Neural cell (in vitro differentiated cells): Measurements from ENCODE around the gene ELOA. TPM values are rescaled to one million over a fixed set of nuclear protein-coding genes. Genes with fewer than 3 reads are reported as not detected.

ENCODE experiments used
- H2AFZ ChIP-seq: fragments of 200-600, 300-800 bp; sonication (generic), shearing (Covaris generic); 2 replicates; pipeline ENCODE4 v1.6.0; 2014; ENCODE audit warnings: low read depth, mild to moderate bottlenecking, antibody characterized with exemption, low read length, moderate library complexity
- H3F3A ChIP-seq: fragments of 200-600 bp; shearing (Covaris generic); 2 replicates; pipeline ENCODE4 v1.6.1; 2016; ENCODE audit warnings: mild to moderate bottlenecking, moderate library complexity, mixed read lengths, antibody characterized with exemption, low read length; ENCODE audit not compliant: insufficient read depth, poor library complexity, severe bottlenecking
- H3K27ac ChIP-seq: fragments of 200-600, 300-800 bp; sonication (generic), shearing (Covaris generic); 2 replicates; pipeline ENCODE4 v1.5.1; 2014; ENCODE audit warnings: mild to moderate bottlenecking, low read length, moderate library complexity
- H3K27me3 ChIP-seq: fragments of 300-800, 200-600 bp; sonication (generic), shearing (Covaris generic); 2 replicates; pipeline ENCODE4 v1.6.0; 2014; ENCODE audit warnings: mild to moderate bottlenecking, low read depth, low read length, moderate library complexity; ENCODE audit not compliant: insufficient read depth
- H3K36me3 ChIP-seq: fragments of 300-800, 200-600 bp; sonication (generic), shearing (Covaris generic); 2 replicates; pipeline ENCODE4 v1.5.1; 2014; ENCODE audit warnings: mild to moderate bottlenecking, antibody characterized with exemption, low read length, moderate library complexity; ENCODE audit not compliant: insufficient read depth
- H3K4me2 ChIP-seq: fragments of 300-800, 200-600 bp; sonication (generic), shearing (Covaris generic); 2 replicates; pipeline ENCODE4 v1.6.0; 2014; ENCODE audit warnings: mild to moderate bottlenecking, low read length
- H3K4me3 ChIP-seq: fragments of 300-800, 200-600 bp; sonication (generic), shearing (Covaris generic); 2 replicates; pipeline ENCODE4 v1.5.1; 2014; ENCODE audit warnings: mild to moderate bottlenecking, low read length, moderate library complexity
- H3K79me2 ChIP-seq: fragments of 200-600 bp; shearing (Covaris generic); replicated peaks from 2 replicates; pipeline ENCODE4 v1.6.0; 2014; ENCODE audit warnings: mild to moderate bottlenecking, low read length, moderate library complexity; ENCODE audit not compliant: insufficient read depth
- H3K9ac ChIP-seq: fragments of 300-800, 200-600 bp; sonication (generic), shearing (Covaris generic); 2 replicates; pipeline ENCODE4 v1.6.1; 2016; ENCODE audit warnings: mild to moderate bottlenecking, low read length, mixed read lengths
- H3K9me2 ChIP-seq: fragments of 200-600 bp; shearing (Covaris generic); 2 replicates; pipeline ENCODE4 v1.6.1; 2016; ENCODE audit warnings: mild to moderate bottlenecking, low read length, mixed read lengths; ENCODE audit not compliant: insufficient read depth
- H3K9me3 ChIP-seq: fragments of 200-600, 300-800 bp; sonication (generic), shearing (Covaris generic); 2 replicates; pipeline ENCODE4 v1.6.1; 2016; ENCODE audit warnings: mild to moderate bottlenecking, mixed run types, low read length, moderate library complexity, mixed read lengths
- H4K20me1 ChIP-seq: fragments of 200-600 bp; shearing (Covaris generic); 2 replicates; pipeline ENCODE4 v1.6.1; 2016; ENCODE audit warnings: mild to moderate bottlenecking, mixed run types; ENCODE audit not compliant: insufficient read depth
- EP300 ChIP-seq: fragments of 450-650 bp; conservative IDR thresholded peaks from 2 replicates; pipeline ENCODE4 v1.6.1; 2014; ENCODE audit warnings: antibody characterized with exemption, mild to moderate bottlenecking, moderate library complexity; ENCODE audit not compliant: poor library complexity, severe bottlenecking
- EZH2 ChIP-seq: fragments of 200-600, 300-800 bp; shearing (Covaris generic), sonication (generic); IDR thresholded peaks from 2 replicates; pipeline ENCODE4 v1.6.1; 2014; ENCODE audit warnings: antibody characterized with exemption, low read length, borderline replicate concordance, mild to moderate bottlenecking; ENCODE audit not compliant: insufficient read depth, poor library complexity, severe bottlenecking
- MXI1 ChIP-seq: fragments of 450-650 bp; conservative IDR thresholded peaks from 2 replicates; pipeline ENCODE4 v1.6.1; 2014; ENCODE audit warnings: antibody characterized with exemption, mild to moderate bottlenecking; ENCODE audit not compliant: poor library complexity, severe bottlenecking
- POLR2AphosphoS5 ChIP-seq: IDR thresholded peaks from 2 replicates; pipeline ENCODE4 v1.6.1; 2012
- RAD21 ChIP-seq: fragments of 450-650 bp; conservative IDR thresholded peaks from 2 replicates; pipeline ENCODE4 v1.6.1; 2014; ENCODE audit warnings: antibody characterized with exemption, mild to moderate bottlenecking, moderate library complexity
- SMC3 ChIP-seq: fragments of 450-650 bp; conservative IDR thresholded peaks from 2 replicates; pipeline ENCODE4 v1.6.1; 2014; ENCODE audit warnings: antibody characterized with exemption, mild to moderate bottlenecking, moderate library complexity; ENCODE audit not compliant: poor library complexity
- TAF1 ChIP-seq: IDR thresholded peaks from 2 replicates; pipeline ENCODE4 v1.6.1; 2012; ENCODE audit warnings: low read depth
- polyA plus RNA-seq: library from polyadenylated mRNA; depleted of rRNA; stranded (reverse); fragments of >200 nt; gene quantifications from 2 replicates; pipeline ENCODE4 v1.2.3, GENCODE V29; 2014
- TF ChIP-seq, protein P1 (sequence below): fragments of 450-650 bp; IDR thresholded peaks from 2 replicates; pipeline ENCODE4 v1.5.1; 2014; ENCODE audit warnings: antibody characterized with exemption, mild to moderate bottlenecking, moderate library complexity; ENCODE audit not compliant: poor library complexity, severe bottlenecking
- TF ChIP-seq, protein P2 (sequence below): IDR thresholded peaks from 2 replicates; pipeline ENCODE4 v1.6.1; 2012; ENCODE audit warnings: borderline replicate concordance

Gene ELOA
- polyA plus RNA-seq, 1 donor from 2014 or later = 20.0 TPM

DNA sequence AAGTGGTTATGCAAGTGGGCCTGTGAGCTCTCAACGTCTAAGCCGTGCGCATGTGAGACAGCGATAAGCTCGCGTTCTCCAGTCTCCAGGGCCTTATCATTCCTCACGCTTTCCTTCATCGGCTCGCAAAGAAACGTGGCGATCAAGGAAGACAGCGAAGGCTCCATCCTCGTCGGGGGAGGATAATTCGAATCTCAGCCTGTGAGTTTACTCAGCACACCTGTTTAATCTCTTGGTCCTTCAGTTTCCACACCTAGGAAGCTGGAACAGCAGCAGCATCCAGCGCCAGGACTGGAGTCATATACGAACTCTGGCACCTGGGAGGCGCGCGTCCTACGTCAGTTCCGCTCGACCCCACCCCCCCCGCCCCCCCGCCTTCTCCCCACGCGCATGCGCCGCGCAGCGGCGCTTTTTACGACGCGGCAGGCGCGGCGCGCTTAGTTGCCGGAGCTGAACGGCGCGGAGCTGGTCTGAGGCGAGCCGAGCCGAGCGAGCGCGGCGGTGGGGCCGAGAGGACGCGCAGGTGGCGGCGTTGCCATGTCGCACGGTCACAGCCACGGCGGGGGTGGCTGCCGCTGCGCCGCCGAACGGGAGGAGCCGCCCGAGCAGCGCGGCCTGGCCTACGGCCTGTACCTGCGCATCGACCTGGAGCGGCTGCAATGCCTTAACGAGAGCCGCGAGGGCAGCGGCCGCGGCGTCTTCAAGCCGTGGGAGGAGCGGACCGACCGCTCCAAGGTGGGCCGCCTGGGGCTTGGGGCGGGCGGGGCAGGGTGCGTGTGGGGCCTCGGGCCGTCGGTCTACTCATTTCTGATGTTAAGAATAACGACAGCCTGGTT, 34.9 kb downstream of the ELOA start, which contains the start of gene PITHD1:
Gene PITHD1 (plus strand): TSS at position 440 of the 836 bp plus-strand sequence. CDS start 98 bp downstream, at position 538.
- Histone ChIP-seq H3K4me3 (peak within 1 kb of the TSS; percentile 80), H2AFZ (peak within 1 kb of the TSS; percentile 73), H3K36me3 (no peaks in the 10 kb centered on the region), H3K9me3 (no peaks in the 10 kb centered on the region), H3K4me2 (peak within 1 kb of the TSS; percentile 91), H3K9me2 (no peaks in the 10 kb centered on the region), H3F3A (no peaks in the 10 kb centered on the region), H3K79me2 (peaks cover 25% of the 10 kb centered on the region), H3K9ac (peak within 1 kb of the TSS; percentile 83), H4K20me1 (no peaks in the 10 kb centered on the region), H3K27ac (peak within 1 kb of the TSS; percentile 92), H3K27me3 (no peaks in the 10 kb centered on the region)
- peak; percentile 95 for TF ChIP-seq MXI1
- no peak for TF ChIP-seq TAF1
- no peak for TF ChIP-seq EZH2
- TF ChIP-seq POLR2AphosphoS5 = peak; percentile 97
- TF ChIP-seq, protein P1, sequence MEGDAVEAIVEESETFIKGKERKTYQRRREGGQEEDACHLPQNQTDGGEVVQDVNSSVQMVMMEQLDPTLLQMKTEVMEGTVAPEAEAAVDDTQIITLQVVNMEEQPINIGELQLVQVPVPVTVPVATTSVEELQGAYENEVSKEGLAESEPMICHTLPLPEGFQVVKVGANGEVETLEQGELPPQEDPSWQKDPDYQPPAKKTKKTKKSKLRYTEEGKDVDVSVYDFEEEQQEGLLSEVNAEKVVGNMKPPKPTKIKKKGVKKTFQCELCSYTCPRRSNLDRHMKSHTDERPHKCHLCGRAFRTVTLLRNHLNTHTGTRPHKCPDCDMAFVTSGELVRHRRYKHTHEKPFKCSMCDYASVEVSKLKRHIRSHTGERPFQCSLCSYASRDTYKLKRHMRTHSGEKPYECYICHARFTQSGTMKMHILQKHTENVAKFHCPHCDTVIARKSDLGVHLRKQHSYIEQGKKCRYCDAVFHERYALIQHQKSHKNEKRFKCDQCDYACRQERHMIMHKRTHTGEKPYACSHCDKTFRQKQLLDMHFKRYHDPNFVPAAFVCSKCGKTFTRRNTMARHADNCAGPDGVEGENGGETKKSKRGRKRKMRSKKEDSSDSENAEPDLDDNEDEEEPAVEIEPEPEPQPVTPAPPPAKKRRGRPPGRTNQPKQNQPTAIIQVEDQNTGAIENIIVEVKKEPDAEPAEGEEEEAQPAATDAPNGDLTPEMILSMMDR = no peak
- TF ChIP-seq EP300 = peak; percentile 35
- TF ChIP-seq SMC3 = peak; percentile 13
- TF ChIP-seq, protein P2, sequence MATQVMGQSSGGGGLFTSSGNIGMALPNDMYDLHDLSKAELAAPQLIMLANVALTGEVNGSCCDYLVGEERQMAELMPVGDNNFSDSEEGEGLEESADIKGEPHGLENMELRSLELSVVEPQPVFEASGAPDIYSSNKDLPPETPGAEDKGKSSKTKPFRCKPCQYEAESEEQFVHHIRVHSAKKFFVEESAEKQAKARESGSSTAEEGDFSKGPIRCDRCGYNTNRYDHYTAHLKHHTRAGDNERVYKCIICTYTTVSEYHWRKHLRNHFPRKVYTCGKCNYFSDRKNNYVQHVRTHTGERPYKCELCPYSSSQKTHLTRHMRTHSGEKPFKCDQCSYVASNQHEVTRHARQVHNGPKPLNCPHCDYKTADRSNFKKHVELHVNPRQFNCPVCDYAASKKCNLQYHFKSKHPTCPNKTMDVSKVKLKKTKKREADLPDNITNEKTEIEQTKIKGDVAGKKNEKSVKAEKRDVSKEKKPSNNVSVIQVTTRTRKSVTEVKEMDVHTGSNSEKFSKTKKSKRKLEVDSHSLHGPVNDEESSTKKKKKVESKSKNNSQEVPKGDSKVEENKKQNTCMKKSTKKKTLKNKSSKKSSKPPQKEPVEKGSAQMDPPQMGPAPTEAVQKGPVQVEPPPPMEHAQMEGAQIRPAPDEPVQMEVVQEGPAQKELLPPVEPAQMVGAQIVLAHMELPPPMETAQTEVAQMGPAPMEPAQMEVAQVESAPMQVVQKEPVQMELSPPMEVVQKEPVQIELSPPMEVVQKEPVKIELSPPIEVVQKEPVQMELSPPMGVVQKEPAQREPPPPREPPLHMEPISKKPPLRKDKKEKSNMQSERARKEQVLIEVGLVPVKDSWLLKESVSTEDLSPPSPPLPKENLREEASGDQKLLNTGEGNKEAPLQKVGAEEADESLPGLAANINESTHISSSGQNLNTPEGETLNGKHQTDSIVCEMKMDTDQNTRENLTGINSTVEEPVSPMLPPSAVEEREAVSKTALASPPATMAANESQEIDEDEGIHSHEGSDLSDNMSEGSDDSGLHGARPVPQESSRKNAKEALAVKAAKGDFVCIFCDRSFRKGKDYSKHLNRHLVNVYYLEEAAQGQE = peak; percentile 80
- peak; percentile 19 for TF ChIP-seq RAD21

DNA sequence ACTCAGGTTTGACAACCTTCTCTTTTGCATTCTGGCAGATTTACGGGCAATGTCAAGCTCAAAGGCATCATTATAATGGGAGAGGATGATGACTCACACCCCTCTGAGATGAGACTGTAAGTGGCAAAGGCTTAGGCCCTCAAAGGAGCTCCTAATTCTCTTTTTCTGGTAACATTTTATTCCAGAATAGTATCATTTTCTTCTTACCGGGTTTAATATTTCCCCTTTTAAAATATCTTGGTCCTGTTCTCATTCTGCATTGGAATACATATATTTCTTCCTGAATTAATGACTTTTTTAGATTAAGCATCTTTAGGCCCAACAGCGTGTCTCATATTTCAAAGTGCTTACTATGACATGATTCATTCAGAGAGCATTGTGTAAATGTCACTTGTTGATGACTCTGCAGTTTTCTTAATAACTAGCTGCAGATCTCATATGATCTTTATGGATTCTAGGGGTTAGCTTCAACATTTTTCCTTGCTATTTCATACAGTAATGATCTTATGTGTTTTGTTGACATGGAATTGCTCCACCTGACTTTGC, 36.6 kb downstream of the ELOA start:
- Histone ChIP-seq H3K9me3 (no peaks in the 10 kb centered on the region), H3K4me2 (no peak overlapping the region), H2AFZ (no peak overlapping the region), H3K79me2 (peaks cover 25% of the 10 kb centered on the region), H3F3A (no peaks in the 10 kb centered on the region), H4K20me1 (no peaks in the 10 kb centered on the region), H3K4me3 (peak overlapping the region; percentile 80), H3K27me3 (no peaks in the 10 kb centered on the region), H3K9me2 (no peaks in the 10 kb centered on the region), H3K36me3 (no peaks in the 10 kb centered on the region), H3K27ac (no peak overlapping the region), H3K9ac (no peak overlapping the region)
- TF ChIP-seq RAD21 (no peak), SMC3 (no peak), EZH2 (no peak), POLR2AphosphoS5 (no peak), EP300 (no peak), MXI1 (no peak), TAF1 (no peak)
- TF ChIP-seq, protein P1 = no peak
- TF ChIP-seq, protein P2 = no peak
